ENCODE data around the gene HINT2. TPM values are rescaled to one million over a fixed set of nuclear protein-coding genes. Genes with fewer than 3 reads are reported as not detected.

Gene HINT2
- total and polyA plus RNA-seq, 8 donors = 8.4 to 131 (median 21.0) TPM

GRCh38 chr9:35861161-35861897 lies 46.5 kb upstream of the HINT2 start:
- intact Hi-C loops (cut with DNase I; ENCODE audit: low total_unique reads) = loop anchor here (10.0 kb wide), 1 partner anchor 57 kb away; no protein-coding TSS in a partner anchor
- peak in 1 of 2 donors; percentile 17 for DNase-seq

GRCh38 chr9:35859990-35860339 lies 45.1 kb upstream of the HINT2 start:
- H3K4me1 ChIP-seq = peaks cover 0 to 12% (median 4%) of the 10 kb centered on the region in 4 donors
- H3K9me3 ChIP-seq = no peaks in the 10 kb centered on the region
- WGBS, 5 donors = 40 to 52% (median 47%) methylated on average over 3 of the region's 3 CpGs
- DNase-seq = peak in 1 of 2 donors; percentile 32
- H3K27ac ChIP-seq = no peak overlapping the region
- peaks cover 0 to 5% (median 0%) of the 10 kb centered on the region in 4 donors for H3K36me3 ChIP-seq
- no peak overlapping the region for H3K4me3 ChIP-seq
- intact Hi-C loops (cut with DNase I; ENCODE audit: low total_unique reads) = loop anchor here (10.0 kb wide), 1 partner anchor 55 kb away; no protein-coding TSS in a partner anchor
- TF ChIP-seq POLR2A (IDR thresholded peaks at IDR 0.05) (no peak), POLR2AphosphoS5 (IDR thresholded peaks at IDR 0.05) (peak in 1 of 3 donors; percentile 7)
- peaks cover 0 to 36% (median 16%) of the 10 kb centered on the region in 3 donors for H3K27me3 ChIP-seq

More at GRCh38 chr9:35861161-35861897, 46.5 kb upstream of the HINT2 start:
- 55 to 61% (median 58%) methylated on average over 12 of the region's 12 CpGs for WGBS, 5 donors
- Histone ChIP-seq H3K27ac (no peak overlapping the region), H3K4me1 (peaks cover 0 to 12% (median 4%) of the 10 kb centered on the region in 4 donors), H3K36me3 (no peaks in the 10 kb centered on the region), H3K4me3 (no peak overlapping the region), H3K27me3 (peaks cover 0 to 36% (median 16%) of the 10 kb centered on the region in 3 donors), H3K9me3 (no peaks in the 10 kb centered on the region)
- TF ChIP-seq CTCF (IDR thresholded peaks at IDR 0.05) = no peak
- no peak for TF ChIP-seq EP300 (IDR thresholded peaks at IDR 0.05)
- no peak for TF ChIP-seq POLR2AphosphoS5 (IDR thresholded peaks at IDR 0.05)
- no peak for TF ChIP-seq POLR2A (IDR thresholded peaks at IDR 0.05)

GRCh38 chr9:35859310-35859989 lies 44.6 kb upstream of the HINT2 start:
- intact Hi-C loops (cut with DNase I; ENCODE audit: low total_unique reads) = no loop called here
- no peak overlapping the region for H3K27ac ChIP-seq
- TF ChIP-seq EP300 (IDR thresholded peaks at IDR 0.05) (no peak), CTCF (IDR thresholded peaks at IDR 0.05) (no peak), POLR2AphosphoS5 (IDR thresholded peaks at IDR 0.05) (no peak), POLR2A (IDR thresholded peaks at IDR 0.05) (no peak)
- H3K9me3 ChIP-seq = no peaks in the 10 kb centered on the region
- DNase-seq = peak; percentile 27 to 58
- H3K27me3 ChIP-seq = peaks cover 0 to 36% (median 16%) of the 10 kb centered on the region in 3 donors
- peaks cover 0 to 12% (median 4%) of the 10 kb centered on the region in 4 donors for H3K4me1 ChIP-seq
- H3K4me3 ChIP-seq = no peak overlapping the region
- H3K36me3 ChIP-seq = peaks cover 0 to 8% (median 0%) of the 10 kb centered on the region in 4 donors
- 54 to 58% (median 56%) methylated on average over 15 to 16 of the region's 16 CpGs for WGBS, 5 donors

GRCh38 chr9:35858458-35858857 lies 43.6 kb upstream of the HINT2 start:
- no peak overlapping the region for H3K27ac ChIP-seq
- H3K4me3 ChIP-seq = no peak overlapping the region
- peaks cover 0 to 37% (median 11%) of the 10 kb centered on the region in 3 donors for H3K27me3 ChIP-seq
- peaks cover 0 to 18% (median 9%) of the 10 kb centered on the region in 4 donors for H3K36me3 ChIP-seq
- WGBS, 5 donors = 47 to 56% (median 53%) methylated on average over 5 of the region's 5 CpGs
- no peak for TF ChIP-seq POLR2A (IDR thresholded peaks at IDR 0.05)
- TF ChIP-seq POLR2AphosphoS5 (IDR thresholded peaks at IDR 0.05) = no peak
- TF ChIP-seq CTCF (IDR thresholded peaks at IDR 0.05) = no peak
- no peak for TF ChIP-seq EP300 (IDR thresholded peaks at IDR 0.05)
- DNase-seq = no peak
- intact Hi-C loops (cut with DNase I; ENCODE audit: low total_unique reads) = no loop called here
- no peaks in the 10 kb centered on the region for H3K9me3 ChIP-seq
- H3K4me1 ChIP-seq = peaks cover 0 to 12% (median 4%) of the 10 kb centered on the region in 4 donors

Measured in stomach (tissue), 9 donors.